ENCODE results near the gene GRB14.

Gene GRB14

DNA sequence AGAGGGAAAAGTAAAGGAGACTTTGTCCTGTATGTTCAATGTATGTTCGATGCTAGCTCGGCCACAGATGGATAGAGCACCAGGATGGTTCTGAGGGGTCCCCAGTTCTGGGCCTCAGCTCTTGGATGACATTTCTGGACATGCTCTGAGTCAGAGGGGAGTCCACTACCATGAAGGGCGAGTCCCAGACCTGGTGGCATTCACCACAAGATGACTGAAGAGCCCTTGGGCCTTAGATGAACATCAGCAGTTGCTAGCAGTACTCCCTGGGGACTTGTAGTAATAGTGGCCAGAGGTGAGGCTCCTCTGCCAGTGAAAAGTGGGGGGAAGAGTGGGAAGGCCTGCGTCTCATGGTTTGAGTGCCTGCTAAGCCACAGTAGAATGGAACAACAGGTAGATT lies 109.5 kb downstream of the GRB14 start:
- no peaks in the 10 kb centered on the region for H3K27me3 ChIP-seq (ENCODE audit: insufficient read depth, poor library complexity, severe bottlenecking)
- H3K4me3 ChIP-seq (replicated peaks; ENCODE audit: insufficient read depth, low read length) = no peak overlapping the region
- DNase-seq (ENCODE audit: low read depth in 1 of 2, low spot score in 1 of 2) = no peak
- TF ChIP-seq CTCF (IDR thresholded peaks at IDR 0.05; ENCODE audit: insufficient read depth, low read length) (no peak), GABPA (IDR thresholded peaks at IDR 0.05; ENCODE audit: low read depth) (no peak), SPI1 (IDR thresholded peaks at IDR 0.05; ENCODE audit: borderline replicate concordance, low read depth) (no peak), REST (IDR thresholded peaks at IDR 0.05; ENCODE audit: insufficient replicate concordance, low read depth) (no peak), POLR2AphosphoS5 (IDR thresholded peaks at IDR 0.05; ENCODE audit: low read depth) (no peak)
- no peak overlapping the region for H3K27ac ChIP-seq (replicated peaks)

- Histone ChIP-seq H3K4me3 (replicated peaks; ENCODE audit: insufficient read depth, low read length) (no peak overlapping the region), H3K27me3 (ENCODE audit: insufficient read depth, poor library complexity, severe bottlenecking) (no peaks in the 10 kb centered on the region), H3K27ac (replicated peaks) (no peak overlapping the region)
- TF ChIP-seq CTCF (IDR thresholded peaks at IDR 0.05; ENCODE audit: insufficient read depth, low read length) = no peak
- TF ChIP-seq REST (IDR thresholded peaks at IDR 0.05; ENCODE audit: insufficient replicate concordance, low read depth) = no peak
- no peak for TF ChIP-seq GABPA (IDR thresholded peaks at IDR 0.05; ENCODE audit: low read depth)
- TF ChIP-seq POLR2AphosphoS5 (IDR thresholded peaks at IDR 0.05; ENCODE audit: low read depth) = no peak
- no peak for TF ChIP-seq SPI1 (IDR thresholded peaks at IDR 0.05; ENCODE audit: borderline replicate concordance, low read depth)
- no peak for DNase-seq (ENCODE audit: low read depth in 1 of 2, low spot score in 1 of 2)
Observed at GRCh38 chr2:164510895-164511294, 110.4 kb downstream of the GRB14 start.

- DNase-seq (ENCODE audit: low read depth in 1 of 2, low spot score in 1 of 2) = no peak
- Histone ChIP-seq H3K27me3 (ENCODE audit: insufficient read depth, poor library complexity, severe bottlenecking) (no peaks in the 10 kb centered on the region), H3K27ac (replicated peaks) (no peak overlapping the region), H3K4me3 (replicated peaks; ENCODE audit: insufficient read depth, low read length) (no peak overlapping the region)
- TF ChIP-seq SPI1 (IDR thresholded peaks at IDR 0.05; ENCODE audit: borderline replicate concordance, low read depth) (no peak), CTCF (IDR thresholded peaks at IDR 0.05; ENCODE audit: insufficient read depth, low read length) (no peak), REST (IDR thresholded peaks at IDR 0.05; ENCODE audit: insufficient replicate concordance, low read depth) (no peak), POLR2AphosphoS5 (IDR thresholded peaks at IDR 0.05; ENCODE audit: low read depth) (no peak), GABPA (IDR thresholded peaks at IDR 0.05; ENCODE audit: low read depth) (no peak)
Observed at GRCh38 chr2:164509137-164509877, 112.0 kb downstream of the GRB14 start.

Measured in HL-60 (cell line).